NCI-H1417 (cell line): ENCODE data around the gene ZNF106.

Experiments
- DNase-seq, 3 experiments: peaks; one replicate each; lab custom pipeline; 2025; lab: John Stamatoyannopoulos, UW

The ZNF106 gene

GRCh38 chr15:42474827-42475226 is 16.1 kb downstream of the ZNF106 start:
- no peak for DNase-seq

DNA sequence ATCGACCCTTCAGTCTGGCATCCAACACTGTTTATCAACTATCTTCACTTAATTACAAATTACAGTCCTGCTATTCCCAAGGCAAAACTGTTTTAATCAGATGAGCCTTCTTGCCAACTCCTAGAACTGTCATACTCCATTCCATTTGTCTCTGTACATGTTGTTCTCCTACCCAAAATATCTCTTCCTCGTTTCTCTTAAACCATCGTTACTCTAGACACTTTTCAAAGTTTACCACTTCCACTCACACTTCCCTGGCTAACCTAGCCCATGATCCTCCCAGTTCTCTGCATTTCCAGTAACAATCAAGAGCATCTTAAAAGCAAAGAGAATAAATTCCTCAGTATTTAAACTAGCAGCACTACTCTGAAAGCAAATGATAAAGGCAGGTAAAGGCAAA is 19.9 kb downstream of the ZNF106 start:
- DNase-seq = no peak

- DNase-seq = no peak
These were observed 25.3 kb downstream of the ZNF106 start for GRCh38 chr15:42465520-42466259.

- DNase-seq = no peak
These were observed 29.7 kb downstream of the ZNF106 start for GRCh38 chr15:42461261-42461660.

- DNase-seq = no peak
These were observed 33.2 kb downstream of the ZNF106 start for GRCh38 chr15:42457445-42458442.

- no peak for DNase-seq
These were observed 34.0 kb downstream of the ZNF106 start for GRCh38 chr15:42456971-42457370.

DNA sequence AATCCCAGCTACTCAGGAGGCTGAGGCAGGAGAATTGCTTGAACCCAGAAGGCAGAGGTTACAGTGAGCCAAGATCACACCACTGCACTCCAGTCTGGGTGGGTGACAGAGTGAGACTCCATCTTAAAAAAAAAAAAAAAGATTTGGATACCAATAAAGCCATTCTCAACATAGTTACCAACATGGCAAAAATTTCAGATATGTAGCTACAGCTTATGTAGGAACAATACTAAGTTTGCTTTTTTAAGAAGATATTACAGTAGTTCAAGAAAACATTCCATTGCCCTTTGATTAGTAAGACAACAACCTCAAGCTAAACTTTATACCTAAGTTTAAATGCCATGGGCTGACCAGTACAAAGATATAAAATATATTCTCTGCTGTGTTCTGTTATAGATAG is 34.4 kb downstream of the ZNF106 start:
- no peak for DNase-seq

- no peak for DNase-seq
These were observed 37.1 kb downstream of the ZNF106 start for GRCh38 chr15:42453826-42454225.

DNA sequence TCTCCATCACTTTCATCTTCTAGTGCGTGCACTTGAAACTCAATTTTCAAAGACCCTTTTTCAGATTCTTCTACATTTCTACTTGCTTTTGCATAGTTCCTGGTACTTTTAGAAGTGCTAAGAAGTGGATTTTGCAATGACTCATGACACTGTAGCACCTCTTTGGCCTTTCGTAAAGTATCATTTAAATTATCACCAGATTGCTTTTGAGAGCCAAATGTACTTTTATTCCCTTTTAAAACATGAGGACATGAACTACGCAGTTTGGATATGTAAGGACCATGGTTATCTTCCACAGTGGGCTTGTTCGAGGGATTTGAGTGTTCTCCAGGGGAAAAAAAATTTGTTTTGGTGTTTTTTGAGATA is 40.5 kb downstream of the ZNF106 start:
- no peak for DNase-seq

DNA sequence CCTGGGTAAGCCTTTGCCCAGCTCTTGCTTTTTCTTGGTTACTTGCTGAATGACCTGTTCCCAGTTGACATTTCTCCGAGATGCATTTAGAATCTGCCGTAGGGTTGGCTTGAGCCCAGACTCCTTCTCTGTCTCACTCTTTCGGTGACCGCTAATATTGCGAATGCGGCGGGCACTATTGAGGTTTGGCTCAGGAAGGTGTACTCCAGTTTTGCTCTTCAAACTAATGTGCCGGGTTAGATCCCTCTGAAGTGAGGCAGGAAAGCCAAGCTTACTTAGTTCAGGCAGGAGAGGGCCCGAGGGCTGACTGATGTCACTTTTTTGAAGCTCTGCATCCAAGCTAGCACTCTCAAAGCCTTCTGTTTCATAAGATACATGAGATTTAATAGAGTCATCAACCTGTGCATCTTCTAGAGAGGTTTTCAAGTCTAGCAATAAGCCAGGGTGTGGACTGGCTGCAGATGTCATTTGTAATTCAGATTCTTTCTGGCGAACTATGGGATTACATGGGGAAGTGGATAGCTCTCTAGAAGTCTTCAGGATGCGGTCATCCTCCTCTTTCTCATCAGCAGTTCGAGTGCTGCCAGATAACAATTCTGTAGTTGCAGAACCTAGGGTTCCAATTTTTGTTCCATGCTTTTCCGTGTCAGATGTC is 41.0 kb downstream of the ZNF106 start:
- DNase-seq = no peak

GRCh38 chr15:42448281-42448680 is 42.7 kb downstream of the ZNF106 start:
- DNase-seq = no peak

DNA sequence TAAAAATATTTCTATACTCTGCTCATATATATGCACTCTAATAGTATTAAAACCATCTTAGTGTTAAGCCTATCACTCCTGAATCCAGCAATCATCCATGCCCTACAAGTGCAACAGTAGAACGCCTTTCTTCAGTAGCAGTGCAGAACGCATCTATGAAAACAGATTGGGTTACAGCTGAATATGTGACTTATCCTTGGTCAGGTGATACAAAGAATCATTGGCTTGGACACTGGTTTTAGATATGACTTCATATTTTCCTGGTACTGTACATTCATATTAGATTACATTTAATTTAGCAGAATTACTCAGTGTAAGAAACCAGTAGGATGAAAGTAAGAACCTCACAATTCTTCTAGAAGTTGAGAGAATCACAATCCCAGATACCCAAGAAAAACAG is 43.3 kb downstream of the ZNF106 start:
- DNase-seq = no peak

GRCh38 chr15:42445551-42445950 is 45.4 kb downstream of the ZNF106 start:
- DNase-seq = no peak

- DNase-seq = no peak
These were observed 46.4 kb downstream of the ZNF106 start for GRCh38 chr15:42444415-42445063.

- no peak for DNase-seq
These were observed 63.3 kb downstream of the ZNF106 start for GRCh38 chr15:42427429-42428223.

GRCh38 chr15:42421376-42421775 is 69.6 kb downstream of the ZNF106 start:
- DNase-seq = no peak

DNA sequence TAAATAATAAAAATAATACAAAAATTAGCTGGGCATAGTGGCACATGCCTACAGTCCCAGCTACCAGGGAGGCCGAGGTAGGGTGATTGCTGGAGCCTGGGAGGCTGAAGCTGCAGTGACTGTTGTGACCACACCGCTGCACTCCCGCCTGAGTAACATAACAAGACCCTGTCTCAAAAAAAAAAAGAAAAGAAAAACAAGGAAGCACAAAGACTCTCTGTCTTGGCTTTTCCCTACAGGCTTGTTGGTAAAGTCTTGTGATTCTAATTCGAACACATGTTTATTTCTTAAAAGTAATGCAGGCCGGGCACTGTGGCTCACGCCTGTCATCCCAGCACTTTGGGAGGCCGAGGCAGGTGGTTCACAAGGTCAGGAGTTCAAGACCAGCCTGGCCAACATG is 71.6 kb downstream of the ZNF106 start:
- no peak for DNase-seq

- no peak for DNase-seq
These were observed 77.0 kb downstream of the ZNF106 start for GRCh38 chr15:42413920-42414319.

DNA sequence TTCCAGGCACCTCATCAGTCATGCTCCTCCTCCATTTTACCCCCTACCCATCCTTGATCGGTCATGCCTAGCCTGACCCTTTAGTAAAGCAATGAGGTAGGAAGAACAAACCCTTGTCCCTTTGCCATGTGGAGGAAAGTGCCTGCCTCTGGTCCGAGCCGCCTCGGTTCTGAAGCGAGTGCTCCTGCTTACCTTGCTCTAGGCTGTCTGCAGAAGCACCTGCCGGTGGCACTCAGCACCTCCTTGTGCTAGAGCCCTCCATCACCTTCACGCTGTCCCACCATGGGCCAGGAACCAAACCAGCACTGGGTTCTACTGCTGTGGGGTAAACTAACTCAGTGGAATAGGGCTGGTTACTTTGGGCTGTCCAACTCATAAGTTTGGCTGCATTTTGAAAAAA is 79.1 kb downstream of the ZNF106 start:
- DNase-seq = no peak

DNA sequence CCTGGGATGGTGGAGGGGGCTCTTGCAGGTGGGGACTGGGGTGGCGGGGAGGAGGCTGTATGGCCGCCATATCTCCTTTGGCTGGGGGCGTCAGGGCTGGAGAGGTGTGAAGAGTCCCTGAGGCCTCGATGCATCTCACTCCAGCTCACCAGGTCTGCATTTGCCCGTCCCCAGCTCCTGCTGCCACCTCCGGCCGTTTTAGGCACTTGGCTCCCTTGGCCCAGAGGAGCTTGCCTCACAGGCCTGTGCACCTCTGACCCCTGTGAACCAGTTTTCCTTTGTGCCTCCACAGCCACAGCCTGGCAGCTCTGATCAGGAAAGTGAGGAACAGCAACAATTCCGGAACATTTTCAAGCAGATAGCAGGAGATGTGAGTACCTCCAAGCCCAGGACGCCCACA is 81.9 kb downstream of the ZNF106 start:
- no peak for DNase-seq

GRCh38 chr15:42408178-42408577 is 82.8 kb downstream of the ZNF106 start:
- DNase-seq = no peak
